Vagina (tissue), 2 donors: ENCODE measurements around the gene ATP5PD. TPM values are rescaled to one million over a fixed set of nuclear protein-coding genes. Genes with fewer than 3 reads are reported as not detected.

Source experiments
- DNase-seq, 2 donors: peaks; one replicate each; pipeline ENCODE4 v3.0.0-alpha.2; 2017; ENCODE audit errors: extremely low spot score in 2 of 2
- H3K27ac ChIP-seq: fragments of 200-600 bp; sonication (generic); one replicate; pipeline ENCODE4 v1.5.1; 2019
- H3K27me3 ChIP-seq: fragments of 200-600 bp; sonication (generic); one replicate; pipeline ENCODE4 v1.5.1; 2019
- H3K36me3 ChIP-seq, 2 donors: fragments of 200-600 bp; sonication (generic); one replicate each; pipeline ENCODE4 v1.5.1; 2017 to 2019
- H3K4me1 ChIP-seq: fragments of 200-600 bp; sonication (generic); one replicate; pipeline ENCODE4 v1.5.1; 2019
- H3K4me3 ChIP-seq, 2 donors: fragments of 200-600 bp; sonication (generic); 1 replicate in 1 of 2; 2 replicates in 1 of 2; pipeline ENCODE4 v1.5.1; 2016 to 2019
- H3K9me3 ChIP-seq: fragments of 200-600 bp; sonication (generic); one replicate; pipeline ENCODE4 v1.5.1; 2019
- POLR2A ChIP-seq, 2 donors: fragments of 450-650 bp; IDR thresholded peaks; one replicate each; pipeline ENCODE4 v1.6.1; 2017; ENCODE audit warnings: antibody characterized with exemption in 2 of 2, mild to moderate bottlenecking in 2 of 2, moderate library complexity in 2 of 2
- POLR2AphosphoS5 ChIP-seq, 2 donors: sonication (generic); formaldehyde crosslinking; IDR thresholded peaks; one replicate each; pipeline ENCODE4 v1.9.0; 2017; ENCODE audit warnings: antibody characterized with exemption in 2 of 2, mild to moderate bottlenecking in 2 of 2, low read depth in 1 of 2; ENCODE audit not compliant: insufficient read depth in 1 of 2
- intact Hi-C: fragments of 100-400 bp; cut with DNase I; formaldehyde crosslinking; loops from one replicate; pipeline ENCODE4 v1.15.1; 2023
- total RNA-seq: library from RNA; depleted of rRNA; stranded (reverse); fragments of >200 nt; gene quantifications from one replicate; pipeline ENCODE4 v1.2.3, GENCODE V29; 2016
- TF ChIP-seq, protein P1 (sequence below), 3 experiments: fragments of 450-650 bp in 2 of 3; fragments of 200-600 bp in 1 of 3; sonication (generic) in 1 of 3; IDR thresholded peaks; one replicate each; pipeline ENCODE4 v1.5.1; 2017 to 2019; ENCODE audit warnings: antibody characterized with exemption in 3 of 3, mild to moderate bottlenecking in 2 of 3, moderate library complexity in 2 of 3

Gene ATP5PD
- total RNA-seq, 1 donor from 2014 or later: 149 TPM

DNA sequence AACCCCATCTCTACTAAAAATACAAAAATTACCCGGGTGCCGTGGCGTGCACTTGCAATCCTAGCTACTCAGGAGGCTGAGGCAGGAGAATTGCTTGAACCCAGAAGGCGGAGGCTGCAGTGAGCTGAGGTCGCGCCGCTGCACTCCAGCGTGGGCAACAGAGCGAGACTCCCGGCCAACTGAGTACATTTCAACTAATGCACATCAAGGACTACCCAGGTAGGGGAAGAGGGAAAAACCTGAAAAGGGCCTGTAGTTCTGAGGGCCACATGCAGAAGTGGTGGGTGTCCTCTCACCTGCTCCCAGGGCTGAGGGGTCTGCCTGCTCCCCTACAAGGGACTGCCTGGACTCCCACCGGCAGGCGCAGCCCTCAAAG lies 40.4 kb upstream of the ATP5PD start:
- Histone ChIP-seq H3K4me1 (peaks cover 52% of the 10 kb centered on the region), H3K27ac (peak overlapping the region; percentile 94), H3K4me3 (peak overlapping the region; percentile 76 to 80), H3K36me3 (no peaks in the 10 kb centered on the region), H3K9me3 (no peaks in the 10 kb centered on the region), H3K27me3 (no peaks in the 10 kb centered on the region)
- intact Hi-C loops: no loop called here
- TF ChIP-seq POLR2A (IDR thresholded peaks at IDR 0.05) (no peak), POLR2AphosphoS5 (IDR thresholded peaks at IDR 0.05; ENCODE audit: insufficient read depth in 1 of 2, low read depth in 1 of 2) (no peak)
- TF ChIP-seq, protein P1, sequence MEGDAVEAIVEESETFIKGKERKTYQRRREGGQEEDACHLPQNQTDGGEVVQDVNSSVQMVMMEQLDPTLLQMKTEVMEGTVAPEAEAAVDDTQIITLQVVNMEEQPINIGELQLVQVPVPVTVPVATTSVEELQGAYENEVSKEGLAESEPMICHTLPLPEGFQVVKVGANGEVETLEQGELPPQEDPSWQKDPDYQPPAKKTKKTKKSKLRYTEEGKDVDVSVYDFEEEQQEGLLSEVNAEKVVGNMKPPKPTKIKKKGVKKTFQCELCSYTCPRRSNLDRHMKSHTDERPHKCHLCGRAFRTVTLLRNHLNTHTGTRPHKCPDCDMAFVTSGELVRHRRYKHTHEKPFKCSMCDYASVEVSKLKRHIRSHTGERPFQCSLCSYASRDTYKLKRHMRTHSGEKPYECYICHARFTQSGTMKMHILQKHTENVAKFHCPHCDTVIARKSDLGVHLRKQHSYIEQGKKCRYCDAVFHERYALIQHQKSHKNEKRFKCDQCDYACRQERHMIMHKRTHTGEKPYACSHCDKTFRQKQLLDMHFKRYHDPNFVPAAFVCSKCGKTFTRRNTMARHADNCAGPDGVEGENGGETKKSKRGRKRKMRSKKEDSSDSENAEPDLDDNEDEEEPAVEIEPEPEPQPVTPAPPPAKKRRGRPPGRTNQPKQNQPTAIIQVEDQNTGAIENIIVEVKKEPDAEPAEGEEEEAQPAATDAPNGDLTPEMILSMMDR (IDR thresholded peaks at IDR 0.05): no peak
- no peak for DNase-seq

GRCh38 chr17:75086496-75087181 lies 39.9 kb upstream of the ATP5PD start:
- DNase-seq: no peak
- H3K27ac ChIP-seq: peak overlapping the region; percentile 94
- intact Hi-C loops: no loop called here
- no peaks in the 10 kb centered on the region for H3K36me3 ChIP-seq
- no peaks in the 10 kb centered on the region for H3K27me3 ChIP-seq
- H3K9me3 ChIP-seq: no peaks in the 10 kb centered on the region
- peaks cover 47% of the 10 kb centered on the region for H3K4me1 ChIP-seq
- TF ChIP-seq POLR2AphosphoS5 (IDR thresholded peaks at IDR 0.05; ENCODE audit: insufficient read depth in 1 of 2, low read depth in 1 of 2): no peak
- TF ChIP-seq, protein P1 (IDR thresholded peaks at IDR 0.05): no peak
- TF ChIP-seq POLR2A (IDR thresholded peaks at IDR 0.05): no peak
- H3K4me3 ChIP-seq: peak overlapping the region; percentile 76 to 80

DNA sequence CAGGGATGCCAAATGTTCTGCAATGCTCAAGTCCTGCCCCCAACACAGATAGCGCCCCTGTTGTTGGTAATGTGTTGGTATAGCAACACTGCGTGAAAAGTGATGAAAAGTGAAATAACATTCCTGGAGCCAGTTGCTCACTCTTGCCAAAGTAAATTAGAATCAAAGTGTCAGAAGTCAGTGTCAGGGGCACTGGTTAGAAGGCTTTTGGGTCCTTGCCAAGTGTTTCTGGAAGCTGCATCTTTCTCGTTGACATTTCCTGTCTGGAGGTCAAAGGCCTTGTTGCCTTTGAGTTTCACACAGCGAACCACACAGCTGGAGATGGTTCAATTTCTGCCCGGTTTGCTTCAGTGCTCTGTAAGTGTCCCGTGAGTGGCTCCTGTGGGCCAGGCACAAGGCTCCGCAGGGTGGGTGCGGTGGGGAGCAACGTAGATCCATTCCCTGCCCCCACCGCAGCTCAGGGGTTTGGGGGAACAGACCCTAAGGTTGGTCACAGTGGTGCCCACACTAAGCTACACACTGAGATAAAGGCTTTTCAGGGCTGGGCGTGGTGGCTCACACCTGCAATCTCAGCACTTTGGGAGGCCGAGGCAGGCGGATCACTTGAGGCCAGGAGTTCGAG lies 37.4 kb upstream of the ATP5PD start:
- DNase-seq: no peak
- Histone ChIP-seq H3K27me3 (no peaks in the 10 kb centered on the region), H3K4me3 (no peak overlapping the region), H3K4me1 (peaks cover 33% of the 10 kb centered on the region), H3K36me3 (no peaks in the 10 kb centered on the region), H3K27ac (no peak overlapping the region), H3K9me3 (no peaks in the 10 kb centered on the region)
- intact Hi-C loops: no loop called here
- TF ChIP-seq POLR2A (IDR thresholded peaks at IDR 0.05) (no peak), POLR2AphosphoS5 (IDR thresholded peaks at IDR 0.05; ENCODE audit: insufficient read depth in 1 of 2, low read depth in 1 of 2) (no peak)
- TF ChIP-seq, protein P1 (IDR thresholded peaks at IDR 0.05): no peak

- H3K27me3 ChIP-seq: no peaks in the 10 kb centered on the region
- H3K4me1 ChIP-seq: peaks cover 33% of the 10 kb centered on the region
- H3K27ac ChIP-seq: no peak overlapping the region
- no peak overlapping the region for H3K4me3 ChIP-seq
- no peak for DNase-seq
- intact Hi-C loops: no loop called here
- H3K36me3 ChIP-seq: no peaks in the 10 kb centered on the region
- H3K9me3 ChIP-seq: no peaks in the 10 kb centered on the region
- TF ChIP-seq POLR2AphosphoS5 (IDR thresholded peaks at IDR 0.05; ENCODE audit: insufficient read depth in 1 of 2, low read depth in 1 of 2) (no peak), POLR2A (IDR thresholded peaks at IDR 0.05) (no peak)
- TF ChIP-seq, protein P1 (IDR thresholded peaks at IDR 0.05): no peak
Observed at GRCh38 chr17:75082683-75083082, 35.9 kb upstream of the ATP5PD start.
